AG04450 (cell line): Measurements from ENCODE around the gene CHD6. TPM values are rescaled to one million over a fixed set of nuclear protein-coding genes. Genes with fewer than 3 reads are reported as not detected.

Experiments used
- CTCF ChIA-PET: fragments of 300-600, 350-600 bp; formaldehyde crosslinking; extraction: SDS; loops from one replicate; lab custom pipeline; 2022; ENCODE audit warnings: antibody characterized with exemption, inconsistent platforms; lab: Charles Lee
- POLR2A ChIA-PET: fragments of 350-600 bp; formaldehyde crosslinking; extraction: SDS; loops from one replicate; lab custom pipeline; 2021; ENCODE audit warnings: antibody characterized with exemption, inconsistent platforms; lab: Yijun Ruan, JAX
- DNase-seq: peaks from one replicate; pipeline ENCODE4 v3.0.0-alpha.2; 2011; ENCODE audit warnings: low read depth, low spot score
- H3K27ac ChIP-seq: one replicate; pipeline ENCODE4 v1.5.1; 2012; ENCODE audit warnings: low read depth, low read length, control low read depth
- H3K27me3 ChIP-seq: one replicate; pipeline ENCODE4 v1.6.0; 2012; ENCODE audit warnings: low read length; ENCODE audit not compliant: control insufficient read depth, insufficient read depth
- H3K4me3 ChIP-seq: 2 replicates; pipeline ENCODE4 v1.5.1; 2011; ENCODE audit warnings: mild to moderate bottlenecking, low read depth, low read length, control low read depth
- H3K9me3 ChIP-seq: 2 replicates; pipeline ENCODE4 v1.5.1; 2012; ENCODE audit warnings: low read length; ENCODE audit not compliant: control insufficient read depth, insufficient read depth
- polyA plus RNA-seq: library from polyadenylated mRNA; depleted of rRNA; stranded (reverse); fragments of >200 nt; gene quantifications from 2 replicates; pipeline ENCODE4 v1.2.3, GENCODE V29; 2011
- TF ChIP-seq, protein P1 (sequence below): IDR thresholded peaks from 2 replicates; pipeline ENCODE4 v1.5.1; 2011; ENCODE audit warnings: low read depth, low read length, control low read depth, inconsistent platforms

Gene CHD6
- polyA plus RNA-seq, 1 experiment: 21.7 TPM

DNA sequence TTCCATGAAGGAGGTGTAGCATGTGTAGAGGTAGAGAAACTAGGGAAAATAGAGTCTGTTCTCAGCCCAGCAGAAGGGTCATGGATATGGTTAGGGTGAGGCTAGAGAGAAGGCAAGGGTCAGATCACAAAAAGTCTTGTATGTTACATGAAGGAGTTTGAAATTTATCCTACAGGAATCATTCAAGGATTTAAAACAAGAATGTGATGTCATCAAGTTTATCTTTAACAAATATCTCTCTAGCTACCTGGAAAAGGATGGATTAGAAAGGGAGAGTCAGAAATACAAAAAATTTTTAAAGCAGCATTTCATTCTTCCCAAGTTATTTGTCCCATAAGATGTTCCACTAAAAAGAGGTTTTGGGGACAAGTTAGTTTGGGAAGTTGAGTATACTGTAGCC lies 4.4 kb upstream of the CHD6 start:
- H3K27me3 ChIP-seq: no peaks in the 10 kb centered on the region
- H3K9me3 ChIP-seq: no peaks in the 10 kb centered on the region; the same call in 1 of the 2 replicates
- no peak for DNase-seq
- CTCF ChIA-PET: no interaction called here
- H3K4me3 ChIP-seq: no peak overlapping the region
- TF ChIP-seq, protein P1, sequence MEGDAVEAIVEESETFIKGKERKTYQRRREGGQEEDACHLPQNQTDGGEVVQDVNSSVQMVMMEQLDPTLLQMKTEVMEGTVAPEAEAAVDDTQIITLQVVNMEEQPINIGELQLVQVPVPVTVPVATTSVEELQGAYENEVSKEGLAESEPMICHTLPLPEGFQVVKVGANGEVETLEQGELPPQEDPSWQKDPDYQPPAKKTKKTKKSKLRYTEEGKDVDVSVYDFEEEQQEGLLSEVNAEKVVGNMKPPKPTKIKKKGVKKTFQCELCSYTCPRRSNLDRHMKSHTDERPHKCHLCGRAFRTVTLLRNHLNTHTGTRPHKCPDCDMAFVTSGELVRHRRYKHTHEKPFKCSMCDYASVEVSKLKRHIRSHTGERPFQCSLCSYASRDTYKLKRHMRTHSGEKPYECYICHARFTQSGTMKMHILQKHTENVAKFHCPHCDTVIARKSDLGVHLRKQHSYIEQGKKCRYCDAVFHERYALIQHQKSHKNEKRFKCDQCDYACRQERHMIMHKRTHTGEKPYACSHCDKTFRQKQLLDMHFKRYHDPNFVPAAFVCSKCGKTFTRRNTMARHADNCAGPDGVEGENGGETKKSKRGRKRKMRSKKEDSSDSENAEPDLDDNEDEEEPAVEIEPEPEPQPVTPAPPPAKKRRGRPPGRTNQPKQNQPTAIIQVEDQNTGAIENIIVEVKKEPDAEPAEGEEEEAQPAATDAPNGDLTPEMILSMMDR: no peak
- POLR2A ChIA-PET: no interaction called here
- no peak overlapping the region for H3K27ac ChIP-seq

DNA sequence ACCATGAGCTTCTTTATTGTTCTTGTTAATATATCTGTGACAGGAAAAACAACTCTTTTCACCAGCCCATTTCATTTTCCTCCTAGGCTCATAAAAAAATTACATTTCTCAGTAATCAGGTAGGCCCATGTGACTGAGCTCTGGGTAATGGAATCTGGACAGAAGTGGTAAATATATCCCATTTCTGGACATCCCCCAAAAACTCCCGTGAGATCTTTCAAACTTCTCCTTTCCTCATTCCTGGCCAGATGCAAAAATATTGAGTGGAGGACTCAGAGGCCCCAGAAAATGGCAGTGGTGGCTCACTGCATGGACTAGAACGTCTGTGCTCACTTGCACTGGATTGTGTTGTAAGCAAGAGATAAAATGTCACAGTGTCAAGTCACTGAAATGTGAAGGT lies 3.8 kb upstream of the CHD6 start:
- H3K27ac ChIP-seq: no peak overlapping the region
- TF ChIP-seq, protein P1: no peak
- no peaks in the 10 kb centered on the region for H3K27me3 ChIP-seq
- no peaks in the 10 kb centered on the region; the same call in 1 of the 2 replicates for H3K9me3 ChIP-seq
- DNase-seq: no peak
- ChIA-PET POLR2A (no interaction called here), CTCF (no interaction called here)
- H3K4me3 ChIP-seq: no peak overlapping the region

DNA sequence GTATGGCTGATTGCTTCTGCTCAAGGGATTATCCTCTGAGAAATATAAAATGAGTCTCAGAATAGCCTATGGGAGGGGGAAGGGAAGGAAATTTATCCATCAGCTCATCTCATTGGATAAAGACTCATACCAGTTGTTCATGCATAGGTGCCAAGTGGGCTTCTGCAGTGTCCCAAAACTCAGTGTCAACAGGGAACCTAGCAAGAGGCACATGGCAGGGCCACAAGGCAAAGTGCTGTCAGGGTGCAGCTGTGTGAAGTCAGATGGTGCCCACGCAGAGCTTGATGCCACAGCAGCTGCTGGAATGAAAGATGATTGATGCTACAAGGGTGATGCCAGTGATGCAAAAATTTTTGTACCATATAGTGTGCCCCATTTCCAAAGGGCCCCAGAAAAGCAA lies 3.2 kb upstream of the CHD6 start:
- no peak for DNase-seq
- TF ChIP-seq, protein P1: no peak
- Histone ChIP-seq H3K9me3 (no peaks in the 10 kb centered on the region; the same call in 1 of the 2 replicates), H3K27me3 (no peaks in the 10 kb centered on the region), H3K27ac (no peak overlapping the region), H3K4me3 (no peak overlapping the region)
- POLR2A ChIA-PET: no interaction called here
- CTCF ChIA-PET: no interaction called here

DNA sequence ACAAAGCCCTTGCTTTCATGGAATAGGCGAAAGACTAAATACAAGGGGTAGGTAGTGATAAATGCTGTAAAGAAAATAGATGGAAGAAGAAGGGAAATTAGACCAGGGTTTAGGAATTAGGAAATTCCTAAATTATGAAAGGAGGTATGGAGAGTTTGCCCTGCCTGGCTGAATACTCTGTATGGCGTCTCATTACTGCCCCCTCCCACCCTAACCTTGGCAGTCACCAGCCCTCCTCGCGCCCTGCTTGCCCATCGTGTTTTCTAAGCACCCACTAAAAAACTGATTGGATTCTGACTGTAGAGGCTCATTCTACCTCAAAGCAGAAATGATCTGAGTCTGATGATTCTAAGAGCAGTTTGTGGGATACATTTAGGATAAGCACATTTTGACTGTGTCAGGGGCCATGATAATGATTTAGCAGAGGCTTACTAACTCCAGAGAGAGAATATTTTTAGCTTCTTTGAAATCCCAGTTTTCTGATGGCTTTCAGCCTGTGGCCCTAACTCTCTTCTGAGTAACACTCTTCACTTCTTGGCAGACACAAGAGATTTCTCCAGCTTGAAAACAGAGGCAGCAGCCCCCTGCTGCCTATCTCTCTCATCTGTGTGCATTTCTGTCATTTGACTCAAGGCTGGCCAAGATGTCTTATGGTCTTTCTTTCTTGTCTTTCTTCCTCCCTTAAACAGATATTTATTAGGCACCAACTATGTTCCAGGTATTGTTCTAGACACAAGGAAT lies 1.4 kb upstream of the CHD6 start:
- H3K27ac ChIP-seq: no peak overlapping the region
- DNase-seq: no peak
- peak overlapping the region; percentile 63; the same call in 1 of the 2 replicates for H3K4me3 ChIP-seq
- H3K9me3 ChIP-seq: no peaks in the 10 kb centered on the region; the same call in 1 of the 2 replicates
- TF ChIP-seq, protein P1: no peak
- H3K27me3 ChIP-seq: no peaks in the 10 kb centered on the region
- POLR2A ChIA-PET: interaction anchor here (0.6 to 1.2 kb wide), 2 partner anchors 43 to 73 kb away, joined by 3 to 4 read pairs; no protein-coding TSS in a partner anchor
- CTCF ChIA-PET: no interaction called here

DNA sequence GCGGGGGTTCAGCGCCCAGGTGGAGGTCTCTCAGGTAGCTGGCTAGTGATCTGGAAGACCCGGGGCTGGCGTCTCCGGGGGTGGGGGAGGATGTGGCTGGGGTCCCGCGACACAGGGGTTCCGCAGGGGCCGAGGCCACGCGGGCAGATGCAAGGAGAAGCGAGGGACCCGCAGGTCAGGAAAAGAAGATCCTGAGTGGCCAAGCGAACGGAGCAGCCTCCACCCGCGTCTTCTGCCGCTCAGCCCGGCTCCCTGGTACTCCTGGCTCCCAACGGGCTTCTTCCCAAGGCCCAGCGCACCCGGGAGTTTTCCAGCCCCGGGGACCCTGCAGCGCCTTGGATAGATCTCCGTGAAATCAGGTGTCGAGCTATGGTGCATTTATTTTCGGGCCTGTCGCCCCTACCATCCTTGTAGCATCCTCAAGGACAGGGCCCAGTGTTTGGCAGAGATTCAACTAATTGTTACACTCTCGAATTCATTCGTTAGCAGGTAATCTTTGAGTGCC lies 682 bp upstream of the CHD6 start:
- no peak for DNase-seq
- CTCF ChIA-PET: no interaction called here
- POLR2A ChIA-PET: interaction anchor here (0.6 to 1.2 kb wide), 5 partner anchors 10 to 162 kb away, joined by 3 to 7 read pairs (median 4); no protein-coding TSS in a partner anchor
- Histone ChIP-seq H3K27ac (no peak overlapping the region), H3K4me3 (peak overlapping the region; percentile 63), H3K9me3 (no peaks in the 10 kb centered on the region; the same call in 1 of the 2 replicates), H3K27me3 (no peaks in the 10 kb centered on the region)
- TF ChIP-seq, protein P1: no peak
